Panc1 (cell line): ENCODE data around the gene MTUS2.

Source experiments
- CTCF ChIP-seq: fragments of 450-650 bp; IDR thresholded peaks from 2 replicates; pipeline ENCODE4 v1.5.1; 2017; ENCODE audit warnings: mild to moderate bottlenecking
- POLR2AphosphoS5 ChIP-seq: IDR thresholded peaks from 2 replicates; pipeline ENCODE4 v1.6.1; 2012; ENCODE audit warnings: mild to moderate bottlenecking, low read depth, low read length, moderate library complexity
- SIN3A ChIP-seq: IDR thresholded peaks from 2 replicates; pipeline ENCODE4 v1.6.1; 2012; ENCODE audit warnings: low read depth, mild to moderate bottlenecking, low read length, moderate library complexity, borderline replicate concordance; ENCODE audit not compliant: insufficient read depth

GRCh38 chr13:29509999-29510589, 690.0 kb downstream of the MTUS2 start:
- TF ChIP-seq CTCF (no peak), POLR2AphosphoS5 (no peak), SIN3A (no peak)
